Ramos (cell line): ENCODE data around the gene RRP36.
"Not testable (repeated sequence)": the region's sequence is repeated elsewhere in the genome, so short reads cannot be mapped to it uniquely, and the experiment has no call there.

ENCODE experiments used
- in situ Hi-C: fragments of 300-500 bp; cut with MboI; formaldehyde crosslinking; loops from one replicate; pipeline ENCODE4 v1.14.3; 2022; ENCODE audit warnings: low sequenced_read_pairs; ENCODE audit not compliant: unreplicated experiment

RRP36 gene, protein sequence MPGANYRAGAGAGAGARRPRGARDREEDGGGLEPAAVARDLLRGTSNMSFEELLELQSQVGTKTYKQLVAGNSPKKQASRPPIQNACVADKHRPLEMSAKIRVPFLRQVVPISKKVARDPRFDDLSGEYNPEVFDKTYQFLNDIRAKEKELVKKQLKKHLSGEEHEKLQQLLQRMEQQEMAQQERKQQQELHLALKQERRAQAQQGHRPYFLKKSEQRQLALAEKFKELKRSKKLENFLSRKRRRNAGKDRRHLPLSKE

DNA sequence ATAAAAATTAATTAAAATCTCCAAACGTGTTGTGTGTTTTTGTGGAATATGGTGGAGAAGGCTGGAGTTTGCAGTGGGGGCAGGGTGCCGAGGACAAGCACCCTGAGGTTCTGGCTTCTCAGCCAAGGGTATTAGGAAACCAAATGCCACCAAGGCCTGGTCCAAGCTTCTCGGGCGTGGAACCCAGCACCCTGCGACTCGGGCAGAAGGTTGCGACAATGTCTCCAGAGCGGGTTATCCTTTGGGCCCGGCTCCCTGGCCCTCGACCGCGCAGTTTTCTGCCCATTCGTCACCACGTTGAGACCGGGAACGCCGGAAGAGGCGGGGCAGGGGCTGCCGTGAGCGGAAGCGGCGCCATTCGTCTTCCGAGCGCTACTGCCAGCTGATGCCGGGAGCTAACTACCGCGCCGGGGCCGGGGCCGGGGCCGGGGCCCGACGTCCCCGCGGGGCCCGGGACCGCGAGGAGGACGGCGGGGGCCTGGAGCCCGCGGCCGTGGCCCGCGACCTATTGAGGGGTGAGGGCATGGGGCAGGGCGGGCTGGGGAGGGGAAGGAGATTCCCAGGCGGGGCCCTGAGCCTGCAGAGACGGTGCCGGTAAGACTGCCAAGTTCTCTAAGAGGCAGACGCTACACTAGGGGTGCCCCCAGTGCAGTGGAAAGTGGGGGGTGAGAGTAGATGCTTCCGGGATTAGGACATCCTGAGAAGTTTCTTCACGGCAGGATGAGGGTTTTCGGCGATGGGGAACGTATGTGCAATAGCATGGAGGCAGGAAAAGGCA, at the start of gene RRP36:
Gene RRP36, plus strand, starts transcription at position 354 of the 778 bp plus-strand sequence. Its CDS starts 32 bp downstream, at position 386.
- in situ Hi-C loops, result no loop called here

DNA sequence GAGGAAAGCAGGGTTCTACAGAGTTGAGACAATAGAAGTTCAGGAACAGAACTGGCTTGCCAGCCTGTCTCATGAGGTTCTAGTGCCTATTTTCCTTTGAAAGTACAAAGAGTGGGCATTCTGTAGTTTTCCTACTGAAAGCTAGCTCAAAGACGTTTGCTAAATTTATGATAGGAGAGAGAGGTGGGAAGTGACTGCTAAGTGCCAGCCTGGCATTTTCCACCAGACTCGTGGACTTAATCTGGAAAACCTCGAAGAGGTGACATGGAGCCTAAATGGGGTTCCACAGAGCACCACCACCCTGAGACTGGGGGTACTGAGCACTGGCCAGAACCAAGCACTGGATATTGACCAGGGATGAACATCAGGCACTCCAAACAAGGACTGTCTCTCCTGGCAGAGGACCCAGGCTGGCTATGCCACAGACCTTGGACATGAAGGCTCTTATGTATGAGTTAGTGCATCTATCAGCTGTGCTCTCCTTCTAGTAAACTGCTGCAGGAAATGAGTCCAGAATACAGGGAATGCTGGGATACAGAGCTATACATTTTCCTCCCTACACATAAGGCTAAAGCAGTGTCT, 49.6 kb upstream of the RRP36 start:
- in situ Hi-C loops, result no loop called here

DNA sequence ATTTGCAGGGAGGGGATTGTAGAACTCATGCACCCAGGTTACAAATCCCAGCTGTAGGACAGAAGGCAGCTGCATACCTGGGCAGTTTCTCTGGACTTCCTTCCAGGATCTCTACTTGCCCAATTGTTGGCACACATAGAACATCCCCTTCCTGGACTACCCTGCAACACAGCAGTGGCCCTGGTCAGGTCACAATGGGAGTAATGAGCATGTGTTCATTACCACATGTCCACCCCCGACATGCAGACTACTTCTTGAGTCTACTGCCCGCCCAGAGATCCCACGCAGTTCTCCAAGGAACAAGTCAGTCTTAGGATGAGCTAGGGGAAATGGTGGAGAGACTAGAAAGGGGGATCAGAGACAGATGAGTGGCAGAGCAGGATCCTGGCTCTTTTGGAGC, 47.5 kb upstream of the RRP36 start:
- in situ Hi-C loops, result no loop called here

DNA sequence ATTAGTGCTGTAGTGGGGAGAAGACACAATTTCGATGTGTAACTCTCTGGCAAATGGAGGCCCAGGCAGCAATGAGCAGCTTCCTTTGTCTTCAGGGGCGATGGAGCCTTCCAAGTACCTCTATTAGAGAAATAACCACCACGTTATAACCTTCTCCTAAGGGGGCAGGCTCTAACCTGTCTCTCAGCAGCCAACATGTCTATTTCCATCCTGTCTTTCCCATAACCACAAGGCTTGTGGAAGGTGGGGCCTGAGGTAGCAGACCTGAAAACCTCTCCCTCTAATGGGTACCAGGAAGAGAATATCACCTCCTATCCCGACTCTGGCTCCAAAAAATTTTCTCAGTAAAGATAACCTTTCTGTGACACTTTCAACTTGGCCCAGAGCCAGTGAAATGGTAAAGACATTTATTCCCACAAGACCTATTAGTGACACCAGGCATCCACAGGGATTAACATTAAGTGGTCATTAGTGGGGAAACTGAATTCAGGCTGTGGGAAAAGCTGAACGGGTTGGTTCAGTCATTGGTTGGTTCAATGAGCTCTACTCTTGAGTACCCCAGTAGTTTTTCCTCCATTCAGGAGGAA, 46.4 kb upstream of the RRP36 start:
- in situ Hi-C loops, result no loop called here

DNA sequence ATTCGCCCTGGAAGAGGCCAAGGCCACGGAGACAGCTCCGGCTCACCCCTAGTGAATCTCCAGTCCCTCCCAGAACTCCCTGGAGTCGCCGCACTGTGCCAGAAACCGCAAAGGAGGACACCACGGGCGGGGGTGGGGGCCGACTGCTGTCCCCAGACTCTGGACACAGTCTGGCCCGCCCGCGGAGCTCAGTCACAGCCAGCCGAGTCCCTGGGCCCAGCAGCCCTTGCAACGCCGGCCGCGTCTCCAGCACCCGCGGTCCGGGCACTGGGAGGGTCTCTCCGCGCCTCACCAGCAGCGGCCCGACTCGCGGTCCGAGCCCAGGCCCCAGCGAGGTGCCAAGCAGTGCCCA, 43.0 kb upstream of the RRP36 start:
- in situ Hi-C loops, result no loop called here

DNA sequence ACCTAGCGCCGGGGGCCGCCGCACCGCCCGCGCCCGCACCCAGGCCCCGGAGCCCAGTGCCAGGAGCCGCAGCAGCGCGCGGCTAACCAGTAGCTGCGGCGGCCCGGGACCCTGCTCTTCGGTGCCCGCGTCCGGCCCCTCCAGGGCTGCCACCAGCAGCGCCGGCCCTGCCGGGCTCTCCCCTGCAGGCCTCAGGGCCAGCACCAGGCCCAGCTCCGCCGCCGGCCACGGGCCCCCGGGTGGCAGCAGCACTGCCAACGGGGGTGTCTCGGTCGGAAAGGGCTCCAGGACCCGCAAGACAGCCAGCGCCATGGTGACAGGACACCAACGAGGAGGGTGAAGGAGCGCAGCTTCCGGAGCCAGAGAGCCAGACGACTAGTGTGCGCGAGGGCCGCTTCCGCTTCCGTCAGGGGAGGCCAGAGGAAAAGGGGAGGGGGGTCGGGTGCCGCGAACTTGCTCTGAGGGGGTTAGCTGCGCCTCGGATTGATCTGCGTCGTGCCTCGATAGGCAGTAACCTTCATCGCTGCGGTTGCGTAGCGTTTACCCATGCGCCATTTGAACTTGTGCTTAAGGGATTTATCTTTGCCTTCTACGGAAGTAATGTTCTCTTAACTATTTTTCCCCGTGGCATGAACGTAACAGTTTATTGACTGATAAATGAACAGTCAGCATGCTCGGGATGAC, 42.4 kb upstream of the RRP36 start, which contains the start of gene PEX6:
Gene PEX6, minus strand, starts transcription at position 343 of the 684 bp plus-strand sequence. Its CDS starts 31 bp downstream, at position 312.
- in situ Hi-C loops, result no loop called here

DNA sequence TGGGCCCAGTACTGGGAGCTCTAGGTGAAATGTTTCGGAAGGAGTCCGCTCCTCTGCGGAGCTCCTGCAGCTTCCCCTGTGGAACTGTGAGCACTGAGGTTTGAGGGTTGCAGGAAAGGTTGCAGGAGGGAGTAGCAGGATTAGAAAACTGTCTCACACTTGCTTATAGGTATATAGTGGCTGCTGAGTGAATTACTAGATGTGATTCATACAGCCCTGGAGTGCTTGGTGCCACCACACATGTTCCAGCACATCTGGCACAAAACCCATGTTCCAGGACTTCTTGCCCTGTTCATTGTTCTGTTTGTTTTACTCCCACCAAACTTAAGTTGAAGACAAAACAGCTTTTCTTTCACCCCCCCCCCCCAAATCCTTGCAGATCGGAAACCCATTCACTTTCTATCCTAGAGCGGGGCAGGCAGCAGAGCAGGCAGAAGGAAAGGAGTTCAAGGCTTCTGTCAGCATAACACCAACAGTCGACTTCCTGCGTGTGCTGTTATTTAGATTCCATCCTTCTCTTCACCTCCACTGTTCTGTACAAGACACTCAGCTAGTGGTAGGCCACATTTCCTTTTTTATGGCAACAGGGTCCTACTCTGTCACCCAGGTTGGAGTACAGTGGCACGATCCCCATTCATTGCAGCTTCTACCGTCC, 41.8 kb upstream of the RRP36 start:
- in situ Hi-C loops, result no loop called here

DNA sequence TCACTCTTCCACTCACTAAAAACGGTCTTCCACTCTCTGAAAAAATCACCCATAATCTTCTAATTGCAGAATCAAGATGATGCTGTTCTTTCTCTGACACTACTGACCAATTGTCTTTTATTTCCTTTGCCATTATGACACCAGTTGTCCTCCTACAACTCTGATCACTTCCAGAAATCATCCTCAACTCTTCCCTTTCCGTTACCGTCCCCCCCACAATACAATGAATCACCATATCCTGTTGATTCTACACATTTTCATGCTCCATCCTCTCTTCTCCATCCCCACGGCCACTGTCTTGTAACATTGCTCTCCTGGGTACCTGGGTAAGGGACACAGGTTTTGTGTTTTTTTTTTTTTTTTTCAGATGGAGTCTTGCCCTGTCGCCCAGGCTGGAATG, 39.6 kb upstream of the RRP36 start:
- in situ Hi-C loops, result no loop called here

DNA sequence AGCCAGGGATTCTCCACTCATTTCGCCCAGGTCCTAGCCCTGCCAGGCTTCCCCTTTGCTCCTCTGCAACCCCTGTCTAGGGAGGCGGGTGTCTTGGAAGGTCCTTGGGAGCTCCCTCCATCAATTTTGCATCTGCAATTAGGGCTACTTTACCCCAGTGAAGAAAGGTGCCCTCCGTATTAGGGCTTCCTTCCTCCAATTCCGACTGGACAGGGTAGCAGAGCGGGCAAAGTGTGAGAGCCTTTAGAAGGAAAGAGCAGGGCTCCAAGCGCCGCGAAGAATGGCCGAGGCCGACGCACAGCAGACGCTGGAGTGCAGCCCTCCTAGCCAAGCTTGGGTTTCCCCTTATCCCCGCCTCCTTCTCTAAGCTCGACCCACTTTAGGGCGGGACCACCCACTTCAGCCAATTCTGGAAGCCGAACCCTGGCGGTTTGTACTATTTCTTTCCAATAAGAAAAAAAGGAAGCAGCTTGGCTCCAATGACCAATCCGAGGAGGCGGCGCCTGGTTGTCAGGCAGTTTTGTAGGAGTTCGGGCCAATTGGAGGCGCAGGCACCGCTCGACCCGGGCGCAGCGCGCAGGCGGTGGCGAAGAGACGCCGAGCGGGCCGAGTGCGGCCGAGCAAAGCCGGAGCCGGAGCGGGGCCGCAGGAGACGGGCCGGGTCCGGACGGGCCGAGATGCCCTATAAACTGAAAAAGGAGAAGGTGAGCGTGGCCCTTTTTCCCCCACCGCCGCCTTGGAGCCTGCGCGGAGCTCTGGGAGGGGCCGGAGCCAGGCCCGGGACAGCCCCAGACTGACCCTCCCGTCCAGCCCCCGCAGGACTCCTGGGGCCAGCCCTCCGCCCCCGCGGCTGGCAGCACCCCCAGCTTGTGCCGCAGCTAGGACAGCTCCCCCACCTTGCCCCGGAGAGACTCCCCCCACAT, 37.2 kb upstream of the RRP36 start, which contains the start of gene PPP2R5D:
Gene PPP2R5D, plus strand, starts transcription at position 570 of the 923 bp plus-strand sequence. Its CDS starts 108 bp downstream, at position 678.
- in situ Hi-C loops, result no loop called here

DNA sequence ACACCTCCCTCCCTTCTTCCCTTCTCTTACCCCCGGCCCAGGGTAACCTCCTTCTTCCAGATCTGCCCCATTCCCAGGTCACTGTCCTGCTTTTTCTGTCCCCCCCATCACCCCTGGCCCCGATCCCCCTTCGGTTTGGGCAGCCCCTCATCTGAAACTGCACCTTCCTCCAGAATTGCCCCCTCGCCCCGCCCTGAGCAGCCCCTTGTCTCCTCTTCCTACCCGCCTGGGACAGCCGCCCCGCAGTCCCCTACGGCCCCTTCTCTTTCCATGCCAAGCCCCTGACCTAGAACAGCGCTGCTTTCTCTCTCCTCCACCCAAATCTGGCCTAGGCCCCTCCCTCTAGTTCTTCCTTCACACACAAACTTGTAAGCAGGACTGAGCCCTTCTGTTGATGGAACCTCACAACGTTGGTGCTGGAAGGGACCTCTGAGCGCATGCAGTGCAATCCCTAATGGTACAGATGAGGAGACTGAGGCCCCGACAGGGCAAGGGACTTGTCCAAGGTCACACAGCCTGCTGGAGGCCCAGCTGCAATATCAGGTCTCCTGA, 36.4 kb upstream of the RRP36 start:
- in situ Hi-C loops, result no loop called here

DNA sequence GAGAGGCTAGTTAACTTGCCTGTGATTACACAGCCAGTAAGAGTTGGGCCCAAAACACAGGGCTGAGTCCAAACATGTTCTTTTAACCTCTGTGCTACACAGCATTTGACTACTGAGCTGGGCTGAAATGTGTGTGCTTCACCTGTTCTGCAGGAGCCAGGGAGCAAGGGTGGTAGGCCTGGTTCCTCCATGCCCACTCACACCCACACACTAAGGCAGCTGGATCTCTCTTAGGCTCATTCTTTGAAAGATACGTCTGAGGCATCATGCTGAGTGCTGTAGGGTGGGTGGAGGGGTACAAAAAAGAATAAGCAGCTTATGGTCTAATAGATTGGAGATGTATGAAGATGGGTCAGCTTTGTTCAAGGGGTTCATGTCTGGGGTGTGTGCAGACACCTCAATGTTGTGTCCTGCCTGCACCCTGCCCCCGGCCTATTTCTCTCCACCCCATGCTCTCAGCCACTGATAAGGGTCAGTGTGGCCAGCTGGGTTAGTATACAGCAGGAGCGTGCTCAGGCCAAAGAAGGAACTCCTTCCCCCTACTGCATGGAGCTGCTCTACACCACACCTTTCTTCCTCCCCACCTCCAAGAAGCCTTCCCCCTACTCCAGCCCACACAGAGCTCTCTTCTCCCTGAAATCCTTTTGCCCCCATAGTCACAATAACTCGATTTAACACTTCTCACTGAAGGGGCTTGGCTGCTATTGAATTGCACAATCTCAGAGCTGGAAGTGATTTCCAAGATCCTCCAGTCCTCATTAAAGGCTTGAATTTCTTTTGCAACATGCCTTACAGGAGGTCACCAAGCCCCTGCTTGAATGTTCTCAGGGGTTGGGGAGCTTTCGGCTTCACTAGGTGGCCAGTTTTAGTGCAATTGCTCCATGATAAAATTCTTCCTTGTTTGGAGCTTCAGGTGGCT, 33.6 kb upstream of the RRP36 start:
- in situ Hi-C loops, result no loop called here

DNA sequence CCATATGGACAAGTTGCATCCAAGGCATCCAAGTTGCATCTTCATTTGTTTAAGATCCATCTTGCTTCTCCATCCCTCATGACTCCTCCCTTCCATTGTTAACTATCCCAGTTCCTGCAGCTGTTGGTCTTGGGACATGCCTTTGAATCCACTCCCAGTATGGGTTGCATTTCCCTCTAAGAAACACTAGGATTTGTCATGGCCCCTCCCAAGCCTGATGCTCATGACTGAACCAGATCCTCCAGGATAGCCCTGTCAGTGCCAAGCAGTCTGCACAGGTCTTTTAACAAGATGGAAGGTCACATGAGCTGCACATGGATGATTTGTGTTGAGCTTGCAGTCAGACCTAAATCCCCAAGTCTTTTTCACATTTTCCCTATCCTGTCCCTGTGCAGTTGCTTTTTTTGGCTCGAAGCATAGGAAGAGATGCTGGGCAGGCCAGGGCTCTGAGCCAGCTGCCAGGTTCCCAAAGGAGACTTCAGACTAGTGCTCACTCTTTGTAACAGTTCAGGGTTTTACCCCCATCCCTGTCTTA, 32.9 kb upstream of the RRP36 start:
- in situ Hi-C loops, result no loop called here

DNA sequence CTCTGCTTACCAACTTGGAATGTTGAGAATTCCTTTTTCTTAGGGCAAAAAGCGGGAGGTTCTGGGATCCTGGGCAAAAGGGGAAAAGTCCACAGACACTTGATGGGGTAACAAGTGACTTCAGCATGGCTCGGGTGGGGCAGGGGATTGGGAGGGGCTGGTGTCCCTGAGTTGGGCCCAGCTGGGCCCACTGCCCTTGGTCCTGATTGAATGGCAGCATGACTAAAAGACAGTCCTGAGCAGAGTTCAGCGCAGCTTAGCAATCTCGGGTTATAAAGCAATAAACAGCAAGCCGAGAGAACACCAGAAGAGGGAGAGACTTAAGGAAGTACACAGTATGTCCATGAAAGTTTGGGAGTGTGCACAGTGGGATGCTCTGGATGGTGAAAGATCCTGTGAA, 31.5 kb upstream of the RRP36 start:
- in situ Hi-C loops, result no loop called here

DNA sequence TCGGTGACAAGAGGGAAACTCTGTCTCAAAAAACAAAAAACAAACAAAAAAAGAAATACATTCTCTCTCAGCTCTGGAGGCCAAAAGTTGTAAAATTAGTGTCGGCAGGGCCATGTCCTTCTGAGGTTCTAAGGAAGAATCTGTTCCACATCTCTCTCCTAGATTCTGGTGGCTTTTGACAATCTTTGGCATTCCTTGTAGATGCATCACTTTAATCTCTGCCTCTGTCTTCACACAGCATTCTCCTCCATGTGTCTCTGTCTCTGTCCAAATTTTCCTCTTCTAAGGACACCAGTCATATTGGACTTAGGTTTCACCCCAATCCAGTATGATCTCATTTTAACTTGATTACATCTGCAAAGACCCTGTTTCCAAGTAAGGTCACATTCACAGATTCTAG, 28.0 kb upstream of the RRP36 start:
- in situ Hi-C loops, result no loop called here

DNA sequence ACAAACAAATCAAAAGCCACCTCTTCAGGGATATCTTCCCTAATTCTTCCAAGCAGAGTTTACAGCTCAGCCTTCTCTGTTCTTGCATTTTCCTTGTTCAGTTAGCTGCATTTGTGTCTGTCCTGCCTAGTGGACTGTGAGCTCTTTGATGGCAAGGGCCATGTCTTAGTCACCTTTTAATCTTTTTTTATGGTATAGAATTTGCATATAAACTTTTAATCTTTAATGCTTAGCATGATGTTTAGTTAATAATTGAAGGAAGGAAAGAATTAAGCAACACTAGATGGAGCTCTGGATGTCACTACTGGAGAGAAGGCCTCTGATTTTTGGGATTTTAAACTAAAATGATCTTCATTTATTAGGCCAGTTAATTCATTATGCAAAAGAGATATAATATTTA, 24.9 kb upstream of the RRP36 start:
- in situ Hi-C loops, result no loop called here

DNA sequence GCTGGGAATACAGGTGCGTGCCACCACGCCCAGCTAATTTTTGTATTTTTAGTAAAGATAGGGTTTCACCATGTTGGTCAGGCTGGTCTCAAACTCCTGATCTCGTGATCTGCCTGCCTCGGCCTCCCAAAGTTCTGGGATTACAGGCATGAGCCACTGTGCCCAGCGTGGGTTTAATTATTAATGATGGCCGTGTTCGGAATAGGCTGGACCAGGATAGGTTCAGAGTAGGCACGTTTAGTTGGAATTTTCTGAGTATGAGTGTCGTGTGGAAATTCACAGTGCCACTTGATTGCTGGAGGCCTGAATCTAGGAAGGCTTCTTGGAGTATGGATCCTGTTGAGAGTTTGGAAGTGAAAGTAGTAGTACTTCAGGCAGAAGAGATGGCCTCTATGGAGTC, 23.2 kb upstream of the RRP36 start:
- in situ Hi-C loops, result not testable (repeated sequence)

DNA sequence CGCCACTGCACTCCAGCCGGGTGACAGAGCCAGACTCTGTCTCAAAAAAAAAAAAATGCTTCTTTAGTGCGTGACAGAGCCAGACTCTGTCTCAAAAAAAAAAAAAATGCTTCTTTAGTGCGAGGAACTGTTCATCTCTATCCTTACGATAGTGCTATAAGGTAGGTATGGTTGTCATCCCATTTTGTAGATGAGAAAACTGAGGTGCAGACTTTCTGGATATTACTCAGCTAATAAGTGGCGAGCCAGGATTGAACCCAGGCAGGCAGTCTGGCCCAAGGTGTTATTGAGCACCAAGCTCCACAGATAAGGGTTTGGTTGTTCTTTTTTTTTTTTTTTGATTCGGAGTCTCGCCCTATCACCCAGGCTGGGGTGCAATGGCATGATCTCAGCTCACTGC, 19.6 kb upstream of the RRP36 start:
- in situ Hi-C loops, result no loop called here
